Endothelial cell of umbilical vein (primary cell): ENCODE measurements around the gene SLC8A1.

Source experiments
- MYC ChIP-seq: IDR thresholded peaks from one replicate; pipeline ENCODE4 v1.6.1; 2011; ENCODE audit warnings: mild to moderate bottlenecking, low read depth, low read length
- POLR2A ChIP-seq: IDR thresholded peaks from 2 replicates; pipeline ENCODE4 v1.6.1; 2012; ENCODE audit warnings: low read depth, mild to moderate bottlenecking, control low read depth, low read length
- TF ChIP-seq, protein P1 (sequence below): IDR thresholded peaks from 2 replicates; pipeline ENCODE4 v1.6.1; 2011; ENCODE audit not compliant: insufficient read depth, insufficient read length
- TF ChIP-seq, protein P2 (sequence below), 2 donors: IDR thresholded peaks; 1 replicate in 1 of 2; 2 replicates in 1 of 2; pipeline ENCODE4 v1.5.1; 2011; ENCODE audit warnings: low read length in 2 of 2, mild to moderate bottlenecking in 2 of 2, moderate library complexity in 2 of 2, control low read depth in 1 of 2, inconsistent platforms in 1 of 2, low read depth in 1 of 2; ENCODE audit not compliant: insufficient read depth in 1 of 2; ENCODE audit errors: extremely low read depth in 1 of 2

GRCh38 chr2:40324656-40325055 lies 127.2 kb downstream of the SLC8A1 start:
- TF ChIP-seq POLR2A (no peak), MYC (no peak)
- TF ChIP-seq, protein P1, sequence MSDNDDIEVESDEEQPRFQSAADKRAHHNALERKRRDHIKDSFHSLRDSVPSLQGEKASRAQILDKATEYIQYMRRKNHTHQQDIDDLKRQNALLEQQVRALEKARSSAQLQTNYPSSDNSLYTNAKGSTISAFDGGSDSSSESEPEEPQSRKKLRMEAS = no peak
- TF ChIP-seq, protein P2, sequence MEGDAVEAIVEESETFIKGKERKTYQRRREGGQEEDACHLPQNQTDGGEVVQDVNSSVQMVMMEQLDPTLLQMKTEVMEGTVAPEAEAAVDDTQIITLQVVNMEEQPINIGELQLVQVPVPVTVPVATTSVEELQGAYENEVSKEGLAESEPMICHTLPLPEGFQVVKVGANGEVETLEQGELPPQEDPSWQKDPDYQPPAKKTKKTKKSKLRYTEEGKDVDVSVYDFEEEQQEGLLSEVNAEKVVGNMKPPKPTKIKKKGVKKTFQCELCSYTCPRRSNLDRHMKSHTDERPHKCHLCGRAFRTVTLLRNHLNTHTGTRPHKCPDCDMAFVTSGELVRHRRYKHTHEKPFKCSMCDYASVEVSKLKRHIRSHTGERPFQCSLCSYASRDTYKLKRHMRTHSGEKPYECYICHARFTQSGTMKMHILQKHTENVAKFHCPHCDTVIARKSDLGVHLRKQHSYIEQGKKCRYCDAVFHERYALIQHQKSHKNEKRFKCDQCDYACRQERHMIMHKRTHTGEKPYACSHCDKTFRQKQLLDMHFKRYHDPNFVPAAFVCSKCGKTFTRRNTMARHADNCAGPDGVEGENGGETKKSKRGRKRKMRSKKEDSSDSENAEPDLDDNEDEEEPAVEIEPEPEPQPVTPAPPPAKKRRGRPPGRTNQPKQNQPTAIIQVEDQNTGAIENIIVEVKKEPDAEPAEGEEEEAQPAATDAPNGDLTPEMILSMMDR (IDR thresholded peaks at IDR 0.05; ENCODE audit: extremely low read depth in 1 of 2, insufficient read depth in 1 of 2, low read depth in 1 of 2, low read length in 2 of 2) = no peak
